ENCODE data around the gene PCBP1. TPM values are rescaled to one million over a fixed set of nuclear protein-coding genes. Genes with fewer than 3 reads are reported as not detected.

The PCBP1 gene
- total and polyA plus RNA-seq, 2 donors (not counting 1 experiment from before 2014, with no cell fraction given) = 42.1 to 104 TPM

DNA sequence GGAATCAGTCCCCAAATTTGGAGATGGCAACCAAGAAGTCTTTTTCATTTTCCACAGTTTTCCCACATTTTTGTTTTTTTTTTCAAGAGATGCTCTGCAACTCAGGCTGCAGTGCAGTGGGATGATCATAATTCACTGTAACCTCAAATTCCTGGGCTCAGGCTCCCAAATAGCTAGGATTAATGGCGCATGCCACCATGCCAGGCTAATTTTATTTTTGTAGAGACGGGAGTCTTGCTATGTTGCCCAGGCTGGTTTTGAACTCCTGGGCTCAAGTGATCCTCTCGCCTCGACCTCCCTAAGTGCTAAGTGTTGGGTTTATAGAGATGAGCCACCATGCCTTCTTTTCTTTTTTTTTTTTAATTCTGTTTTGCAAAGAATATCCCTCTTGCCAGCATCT is 35.2 kb downstream of the PCBP1 start:
- H2AFZ ChIP-seq (ENCODE audit: low read length) = no peak overlapping the region
- H4K20me1 ChIP-seq (ENCODE audit: control insufficient read depth, extremely low read depth, insufficient read depth, low read length) = no peaks in the 10 kb centered on the region
- H3K79me2 ChIP-seq (ENCODE audit: control insufficient read depth, insufficient read depth, low read length) = no peaks in the 10 kb centered on the region
- no peaks in the 10 kb centered on the region for H3K36me3 ChIP-seq (ENCODE audit: control insufficient read depth, insufficient read depth, low read length)
- peaks cover 9% of the 10 kb centered on the region for H3K4me1 ChIP-seq (ENCODE audit: control insufficient read depth, extremely low read depth, insufficient read depth, low read length)
- H3K4me2 ChIP-seq (ENCODE audit: extremely low read depth, insufficient read depth, low read length) = no peak overlapping the region
- H3K27ac ChIP-seq (ENCODE audit: insufficient read depth, low read length) = no peak overlapping the region
- H3K27me3 ChIP-seq (ENCODE audit: control insufficient read depth, insufficient read depth, low read length) = no peaks in the 10 kb centered on the region
- DNase-seq (ENCODE audit: low read depth in 2 of 2) = no peak
- no peak overlapping the region for H3K9ac ChIP-seq (ENCODE audit: insufficient read depth, low read length)
- H3K4me3 ChIP-seq (replicated peaks in 1 of 4; ENCODE audit: control extremely low read depth in 1 of 4, insufficient read depth in 1 of 4, low read depth in 3 of 4, low read length in 4 of 4) = no peak overlapping the region
- H3K9me3 ChIP-seq (ENCODE audit: control insufficient read depth, insufficient read depth, low read depth, low read length) = no peaks in the 10 kb centered on the region
- TF ChIP-seq EZH2 (IDR thresholded peaks at IDR 0.05; ENCODE audit: low read length, missing control alignments) = no peak
- TF ChIP-seq, protein P1, sequence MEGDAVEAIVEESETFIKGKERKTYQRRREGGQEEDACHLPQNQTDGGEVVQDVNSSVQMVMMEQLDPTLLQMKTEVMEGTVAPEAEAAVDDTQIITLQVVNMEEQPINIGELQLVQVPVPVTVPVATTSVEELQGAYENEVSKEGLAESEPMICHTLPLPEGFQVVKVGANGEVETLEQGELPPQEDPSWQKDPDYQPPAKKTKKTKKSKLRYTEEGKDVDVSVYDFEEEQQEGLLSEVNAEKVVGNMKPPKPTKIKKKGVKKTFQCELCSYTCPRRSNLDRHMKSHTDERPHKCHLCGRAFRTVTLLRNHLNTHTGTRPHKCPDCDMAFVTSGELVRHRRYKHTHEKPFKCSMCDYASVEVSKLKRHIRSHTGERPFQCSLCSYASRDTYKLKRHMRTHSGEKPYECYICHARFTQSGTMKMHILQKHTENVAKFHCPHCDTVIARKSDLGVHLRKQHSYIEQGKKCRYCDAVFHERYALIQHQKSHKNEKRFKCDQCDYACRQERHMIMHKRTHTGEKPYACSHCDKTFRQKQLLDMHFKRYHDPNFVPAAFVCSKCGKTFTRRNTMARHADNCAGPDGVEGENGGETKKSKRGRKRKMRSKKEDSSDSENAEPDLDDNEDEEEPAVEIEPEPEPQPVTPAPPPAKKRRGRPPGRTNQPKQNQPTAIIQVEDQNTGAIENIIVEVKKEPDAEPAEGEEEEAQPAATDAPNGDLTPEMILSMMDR (conservative IDR thresholded peaks at IDR 0.05 in 1 of 2, IDR thresholded peaks at IDR 0.05 in 1 of 2; ENCODE audit: low read depth in 1 of 2, low read length in 2 of 2) = no peak

DNA sequence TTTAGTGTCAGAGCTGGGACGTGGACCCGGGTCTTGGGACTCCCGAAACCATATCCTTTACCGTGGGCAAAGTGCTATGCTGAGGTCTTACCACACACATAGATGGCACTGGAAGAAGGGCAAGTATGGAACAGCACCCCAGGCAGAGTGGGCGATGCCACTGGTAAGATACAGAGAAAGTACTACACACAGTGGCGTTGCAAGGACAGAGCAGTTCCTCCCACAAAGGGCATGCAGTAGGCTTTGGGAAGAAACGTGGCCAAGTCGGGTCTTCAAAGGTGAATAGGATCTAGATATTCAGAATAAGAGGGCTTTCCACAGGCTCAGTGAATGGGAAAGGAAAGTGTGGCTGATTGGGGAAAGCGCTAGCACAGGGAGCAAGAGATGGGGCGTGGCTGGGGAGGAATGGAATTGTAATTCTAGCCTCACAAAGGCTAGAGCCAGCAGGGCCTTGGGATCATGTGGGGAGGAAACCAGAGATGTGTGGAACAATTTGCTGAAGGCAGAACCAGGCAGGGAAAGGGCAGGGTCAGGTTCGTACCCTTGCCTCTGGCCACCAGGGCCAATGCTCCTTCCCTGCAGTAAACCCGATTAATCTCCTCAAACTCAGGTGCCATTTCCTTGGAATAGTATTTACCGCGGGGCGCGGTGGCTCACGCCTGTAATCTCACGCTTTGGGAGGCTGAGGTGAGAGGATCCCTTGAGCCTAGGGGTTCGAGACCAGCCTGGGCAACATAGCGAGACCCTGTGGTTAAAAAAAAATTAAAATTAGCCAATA is 36.0 kb downstream of the PCBP1 start:
- peak; percentile 59 to 72 for DNase-seq (ENCODE audit: low read depth in 2 of 2)
- Histone ChIP-seq H3K4me3 (replicated peaks in 1 of 4; ENCODE audit: control extremely low read depth in 1 of 4, insufficient read depth in 1 of 4, low read depth in 3 of 4, low read length in 4 of 4) (peak overlapping the region in 1 of 4 experiments; percentile 53), H3K79me2 (ENCODE audit: control insufficient read depth, insufficient read depth, low read length) (no peaks in the 10 kb centered on the region), H3K9me3 (ENCODE audit: control insufficient read depth, insufficient read depth, low read depth, low read length) (no peaks in the 10 kb centered on the region), H3K4me2 (ENCODE audit: extremely low read depth, insufficient read depth, low read length) (peak overlapping the region; percentile 83), H3K9ac (ENCODE audit: insufficient read depth, low read length) (no peak overlapping the region), H3K36me3 (ENCODE audit: control insufficient read depth, insufficient read depth, low read length) (no peaks in the 10 kb centered on the region), H4K20me1 (ENCODE audit: control insufficient read depth, extremely low read depth, insufficient read depth, low read length) (no peaks in the 10 kb centered on the region), H3K4me1 (ENCODE audit: control insufficient read depth, extremely low read depth, insufficient read depth, low read length) (peaks cover 9% of the 10 kb centered on the region), H2AFZ (ENCODE audit: low read length) (peak overlapping the region; percentile 73), H3K27me3 (ENCODE audit: control insufficient read depth, insufficient read depth, low read length) (no peaks in the 10 kb centered on the region), H3K27ac (ENCODE audit: insufficient read depth, low read length) (peak overlapping the region; percentile 89)
- TF ChIP-seq, protein P1 (conservative IDR thresholded peaks at IDR 0.05 in 1 of 2, IDR thresholded peaks at IDR 0.05 in 1 of 2; ENCODE audit: low read depth in 1 of 2, low read length in 2 of 2) = no peak
- no peak for TF ChIP-seq EZH2 (IDR thresholded peaks at IDR 0.05; ENCODE audit: low read length, missing control alignments)

DNA sequence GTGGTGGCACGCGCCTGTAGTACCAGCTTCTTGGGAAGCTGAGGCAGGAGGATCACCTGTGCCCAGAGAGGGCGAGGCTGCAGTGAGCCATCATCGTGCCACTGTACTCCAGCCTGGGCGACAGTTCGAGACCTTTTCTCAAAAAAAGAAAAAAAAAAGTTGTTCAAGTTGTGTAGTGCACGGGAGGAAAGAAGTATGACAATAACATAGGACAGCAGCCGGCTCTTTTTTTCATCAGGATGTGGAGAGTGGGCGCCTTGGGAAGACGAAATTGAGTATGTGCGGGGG is 36.5 kb downstream of the PCBP1 start:
- H2AFZ ChIP-seq (ENCODE audit: low read length) = peak overlapping the region; percentile 73
- H3K79me2 ChIP-seq (ENCODE audit: control insufficient read depth, insufficient read depth, low read length) = no peaks in the 10 kb centered on the region
- H4K20me1 ChIP-seq (ENCODE audit: control insufficient read depth, extremely low read depth, insufficient read depth, low read length) = no peaks in the 10 kb centered on the region
- TF ChIP-seq, protein P1 (conservative IDR thresholded peaks at IDR 0.05 in 1 of 2, IDR thresholded peaks at IDR 0.05 in 1 of 2; ENCODE audit: low read depth in 1 of 2, low read length in 2 of 2) = no peak
- no peak for TF ChIP-seq EZH2 (IDR thresholded peaks at IDR 0.05; ENCODE audit: low read length, missing control alignments)
- H3K4me2 ChIP-seq (ENCODE audit: extremely low read depth, insufficient read depth, low read length) = peak overlapping the region; percentile 83
- H3K4me3 ChIP-seq (replicated peaks in 1 of 4; ENCODE audit: control extremely low read depth in 1 of 4, insufficient read depth in 1 of 4, low read depth in 3 of 4, low read length in 4 of 4) = peak overlapping the region in 3 of 4 experiments; percentile 39 to 66 (median 53)
- H3K27ac ChIP-seq (ENCODE audit: insufficient read depth, low read length) = peak overlapping the region; percentile 89
- H3K9ac ChIP-seq (ENCODE audit: insufficient read depth, low read length) = no peak overlapping the region
- H3K27me3 ChIP-seq (ENCODE audit: control insufficient read depth, insufficient read depth, low read length) = no peaks in the 10 kb centered on the region
- H3K36me3 ChIP-seq (ENCODE audit: control insufficient read depth, insufficient read depth, low read length) = no peaks in the 10 kb centered on the region
- DNase-seq (ENCODE audit: low read depth in 2 of 2) = no peak
- peaks cover 9% of the 10 kb centered on the region for H3K4me1 ChIP-seq (ENCODE audit: control insufficient read depth, extremely low read depth, insufficient read depth, low read length)
- H3K9me3 ChIP-seq (ENCODE audit: control insufficient read depth, insufficient read depth, low read depth, low read length) = no peaks in the 10 kb centered on the region

All from fibroblast of lung (primary cell).